ENCODE measurements around the gene CCDC149. TPM values are rescaled to one million over a fixed set of nuclear protein-coding genes. Genes with fewer than 3 reads are reported as not detected.

CCDC149 gene
- total RNA-seq, 1 donor: 12.3 TPM

GRCh38 chr4:24923550-24923949 lies 10.7 kb upstream of the CCDC149 start:
- H3K79me2 ChIP-seq (ENCODE audit: insufficient read depth, low read length): no peaks in the 10 kb centered on the region
- no peak for DNase-seq (ENCODE audit: insufficient read length, low spot score, missing footprints)
- H3K27ac ChIP-seq (ENCODE audit: low read depth, low read length): peak overlapping the region; percentile 78
- no peaks in the 10 kb centered on the region for H4K20me1 ChIP-seq (ENCODE audit: insufficient read depth, low read length)
- no peak overlapping the region for H2AFZ ChIP-seq (ENCODE audit: low read length)
- no peaks in the 10 kb centered on the region for H3K36me3 ChIP-seq (ENCODE audit: insufficient read depth, low read length)
- H3K9me3 ChIP-seq (ENCODE audit: low read depth, low read length): peaks cover 4% of the 10 kb centered on the region
- H3K27me3 ChIP-seq (ENCODE audit: insufficient read depth, low read length): peaks cover 16% of the 10 kb centered on the region
- H3K4me3 ChIP-seq (ENCODE audit: insufficient read depth, low read length): no peak overlapping the region
- TF ChIP-seq, protein P1, sequence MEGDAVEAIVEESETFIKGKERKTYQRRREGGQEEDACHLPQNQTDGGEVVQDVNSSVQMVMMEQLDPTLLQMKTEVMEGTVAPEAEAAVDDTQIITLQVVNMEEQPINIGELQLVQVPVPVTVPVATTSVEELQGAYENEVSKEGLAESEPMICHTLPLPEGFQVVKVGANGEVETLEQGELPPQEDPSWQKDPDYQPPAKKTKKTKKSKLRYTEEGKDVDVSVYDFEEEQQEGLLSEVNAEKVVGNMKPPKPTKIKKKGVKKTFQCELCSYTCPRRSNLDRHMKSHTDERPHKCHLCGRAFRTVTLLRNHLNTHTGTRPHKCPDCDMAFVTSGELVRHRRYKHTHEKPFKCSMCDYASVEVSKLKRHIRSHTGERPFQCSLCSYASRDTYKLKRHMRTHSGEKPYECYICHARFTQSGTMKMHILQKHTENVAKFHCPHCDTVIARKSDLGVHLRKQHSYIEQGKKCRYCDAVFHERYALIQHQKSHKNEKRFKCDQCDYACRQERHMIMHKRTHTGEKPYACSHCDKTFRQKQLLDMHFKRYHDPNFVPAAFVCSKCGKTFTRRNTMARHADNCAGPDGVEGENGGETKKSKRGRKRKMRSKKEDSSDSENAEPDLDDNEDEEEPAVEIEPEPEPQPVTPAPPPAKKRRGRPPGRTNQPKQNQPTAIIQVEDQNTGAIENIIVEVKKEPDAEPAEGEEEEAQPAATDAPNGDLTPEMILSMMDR (IDR thresholded peaks at IDR 0.05; ENCODE audit: extremely low read depth, low read depth, low read length): no peak
- H3K4me2 ChIP-seq (ENCODE audit: insufficient read depth, low read length): no peak overlapping the region
- peaks cover 19% of the 10 kb centered on the region for H3K4me1 ChIP-seq (ENCODE audit: insufficient read depth, low read length)

- Histone ChIP-seq H3K4me1 (ENCODE audit: insufficient read depth, low read length) (peaks cover 19% of the 10 kb centered on the region), H3K4me2 (ENCODE audit: insufficient read depth, low read length) (no peak overlapping the region), H3K27me3 (ENCODE audit: insufficient read depth, low read length) (peaks cover 10% of the 10 kb centered on the region), H3K9me3 (ENCODE audit: low read depth, low read length) (peaks cover 4% of the 10 kb centered on the region), H3K27ac (ENCODE audit: low read depth, low read length) (no peak overlapping the region), H2AFZ (ENCODE audit: low read length) (no peak overlapping the region), H4K20me1 (ENCODE audit: insufficient read depth, low read length) (no peaks in the 10 kb centered on the region), H3K4me3 (ENCODE audit: insufficient read depth, low read length) (no peak overlapping the region), H3K79me2 (ENCODE audit: insufficient read depth, low read length) (no peaks in the 10 kb centered on the region), H3K36me3 (ENCODE audit: insufficient read depth, low read length) (no peaks in the 10 kb centered on the region)
- TF ChIP-seq, protein P1 (IDR thresholded peaks at IDR 0.05; ENCODE audit: extremely low read depth, low read depth, low read length): no peak
- DNase-seq (ENCODE audit: insufficient read length, low spot score, missing footprints): no peak
Observed at GRCh38 chr4:24923002-24923401, 10.2 kb upstream of the CCDC149 start.

DNA sequence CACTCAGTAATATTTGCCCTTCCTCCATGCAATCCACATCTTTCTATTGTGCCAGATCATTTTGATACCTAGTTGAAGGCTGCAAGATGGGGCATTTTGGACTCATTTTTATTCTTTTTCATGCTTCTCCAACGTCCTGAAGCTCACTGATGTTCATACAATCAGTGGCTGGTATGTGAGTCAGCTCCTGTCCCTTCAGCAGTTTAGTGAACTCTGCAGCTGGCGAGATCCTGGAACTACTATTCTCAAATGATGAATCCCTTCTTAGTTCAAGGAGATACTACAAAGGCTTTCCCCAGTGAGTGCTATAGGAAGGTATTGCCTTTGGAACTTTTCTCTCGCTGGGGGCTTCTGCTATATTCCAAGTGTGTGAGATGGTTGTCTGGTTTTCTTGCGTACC lies 9.6 kb upstream of the CCDC149 start:
- Histone ChIP-seq H3K4me2 (ENCODE audit: insufficient read depth, low read length) (no peak overlapping the region), H3K27me3 (ENCODE audit: insufficient read depth, low read length) (peaks cover 5% of the 10 kb centered on the region), H3K9me3 (ENCODE audit: low read depth, low read length) (peaks cover 4% of the 10 kb centered on the region), H3K4me3 (ENCODE audit: insufficient read depth, low read length) (no peak overlapping the region), H3K4me1 (ENCODE audit: insufficient read depth, low read length) (peaks cover 19% of the 10 kb centered on the region), H3K27ac (ENCODE audit: low read depth, low read length) (no peak overlapping the region), H2AFZ (ENCODE audit: low read length) (no peak overlapping the region), H3K36me3 (ENCODE audit: insufficient read depth, low read length) (no peaks in the 10 kb centered on the region), H4K20me1 (ENCODE audit: insufficient read depth, low read length) (no peaks in the 10 kb centered on the region), H3K79me2 (ENCODE audit: insufficient read depth, low read length) (no peaks in the 10 kb centered on the region)
- TF ChIP-seq, protein P1 (IDR thresholded peaks at IDR 0.05; ENCODE audit: extremely low read depth, low read depth, low read length): no peak
- no peak for DNase-seq (ENCODE audit: insufficient read length, low spot score, missing footprints)

DNA sequence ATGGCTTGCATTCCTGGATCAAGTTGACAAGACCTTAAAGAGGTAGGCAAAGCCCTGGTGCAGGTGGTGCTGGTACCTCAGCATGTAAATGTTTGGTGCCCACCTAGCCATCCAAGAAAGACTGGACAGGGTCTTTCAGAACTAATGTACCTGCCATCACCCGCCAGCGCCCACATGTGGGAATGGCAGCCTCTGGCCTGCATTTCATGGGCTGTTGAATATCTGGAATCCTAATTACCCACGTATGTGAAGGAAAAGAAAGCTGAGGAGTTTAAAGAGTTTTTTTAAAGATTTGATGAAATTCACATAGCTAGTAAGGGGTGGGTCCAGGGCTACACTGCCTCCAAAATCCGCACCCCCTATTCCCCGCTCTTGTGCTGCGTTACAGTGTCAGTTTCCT lies 8.6 kb upstream of the CCDC149 start:
- H3K27ac ChIP-seq (ENCODE audit: low read depth, low read length): no peak overlapping the region
- no peaks in the 10 kb centered on the region for H3K36me3 ChIP-seq (ENCODE audit: insufficient read depth, low read length)
- H3K79me2 ChIP-seq (ENCODE audit: insufficient read depth, low read length): no peaks in the 10 kb centered on the region
- H4K20me1 ChIP-seq (ENCODE audit: insufficient read depth, low read length): no peaks in the 10 kb centered on the region
- peaks cover 19% of the 10 kb centered on the region for H3K4me1 ChIP-seq (ENCODE audit: insufficient read depth, low read length)
- no peak overlapping the region for H3K4me2 ChIP-seq (ENCODE audit: insufficient read depth, low read length)
- TF ChIP-seq, protein P1 (IDR thresholded peaks at IDR 0.05; ENCODE audit: extremely low read depth, low read depth, low read length): no peak
- H2AFZ ChIP-seq (ENCODE audit: low read length): no peak overlapping the region
- H3K27me3 ChIP-seq (ENCODE audit: insufficient read depth, low read length): no peaks in the 10 kb centered on the region
- H3K4me3 ChIP-seq (ENCODE audit: insufficient read depth, low read length): no peak overlapping the region
- no peak for DNase-seq (ENCODE audit: insufficient read length, low spot score, missing footprints)
- H3K9me3 ChIP-seq (ENCODE audit: low read depth, low read length): peaks cover 4% of the 10 kb centered on the region

Data from osteoblast (primary cell).